GM19025 (cell line): ENCODE measurements around the gene CCDC13.

Experiments used
- ATAC-seq: cut with Tn5 transposase; IDR thresholded peaks from one replicate; pipeline ENCODE4 v1.9.1; 2021; ENCODE audit warnings: mild to moderate bottlenecking, low read depth, moderate library complexity; ENCODE audit not compliant: unreplicated experiment

The CCDC13 gene

GRCh38 chr3:42735019-42735418 is 38.0 kb downstream of the CCDC13 start:
- ATAC-seq, result no peak

GRCh38 chr3:42734263-42734860 is 38.7 kb downstream of the CCDC13 start:
- ATAC-seq, result no peak

GRCh38 chr3:42733501-42734262 is 39.4 kb downstream of the CCDC13 start:
- no peak for ATAC-seq

- no peak for ATAC-seq
These were observed 40.1 kb downstream of the CCDC13 start for GRCh38 chr3:42732829-42733459.

- no peak for ATAC-seq
These were observed 40.7 kb downstream of the CCDC13 start for GRCh38 chr3:42732196-42732828.

GRCh38 chr3:42731476-42732195 is 41.4 kb downstream of the CCDC13 start:
- ATAC-seq, result no peak

GRCh38 chr3:42730706-42731420 is 42.2 kb downstream of the CCDC13 start:
- no peak for ATAC-seq

GRCh38 chr3:42730294-42730693 is 42.8 kb downstream of the CCDC13 start:
- ATAC-seq, result no peak

- ATAC-seq, result no peak
These were observed 43.5 kb downstream of the CCDC13 start for GRCh38 chr3:42729404-42730145.

GRCh38 chr3:42728668-42729364 is 44.2 kb downstream of the CCDC13 start:
- no peak for ATAC-seq

- ATAC-seq, result no peak
These were observed 45.0 kb downstream of the CCDC13 start for GRCh38 chr3:42728056-42728455.

- no peak for ATAC-seq
These were observed 47.6 kb downstream of the CCDC13 start for GRCh38 chr3:42725454-42725853.

- ATAC-seq, result no peak
These were observed 49.8 kb downstream of the CCDC13 start for GRCh38 chr3:42723219-42723618.
